Raji (cell line): ENCODE results near the gene GABRB2.

ENCODE experiments used
- POLR2A ChIP-seq: IDR thresholded peaks from 2 replicates; pipeline ENCODE4 v1.6.1; 2011; ENCODE audit warnings: low read depth, low read length, control low read depth; ENCODE audit not compliant: insufficient read depth

GABRB2 gene

DNA sequence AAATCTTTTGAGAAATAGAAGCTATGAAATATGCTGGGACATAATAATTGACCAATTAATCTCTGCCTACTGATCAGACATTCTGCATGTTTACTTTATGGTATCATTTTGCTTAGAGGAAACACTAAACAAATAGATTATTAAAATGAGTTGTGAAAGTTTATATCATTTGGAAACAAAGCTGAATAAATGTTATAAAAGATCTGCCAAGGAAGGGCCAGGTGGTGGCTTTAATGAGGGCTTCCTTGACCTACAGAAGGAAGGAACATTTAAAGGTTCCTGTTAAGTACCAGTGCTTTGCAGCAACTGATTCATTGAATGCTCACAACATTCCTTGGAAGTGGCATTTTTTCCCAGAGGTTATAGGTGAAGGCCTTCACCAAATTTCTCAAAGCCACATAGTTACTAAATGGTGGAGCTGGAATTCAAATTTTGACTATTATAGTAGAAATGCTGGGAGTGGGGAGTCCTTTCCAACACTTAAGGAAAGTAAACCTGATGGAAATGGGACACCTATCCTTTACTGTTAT, 250.7 kb downstream of the GABRB2 start:
- TF ChIP-seq POLR2A = no peak

DNA sequence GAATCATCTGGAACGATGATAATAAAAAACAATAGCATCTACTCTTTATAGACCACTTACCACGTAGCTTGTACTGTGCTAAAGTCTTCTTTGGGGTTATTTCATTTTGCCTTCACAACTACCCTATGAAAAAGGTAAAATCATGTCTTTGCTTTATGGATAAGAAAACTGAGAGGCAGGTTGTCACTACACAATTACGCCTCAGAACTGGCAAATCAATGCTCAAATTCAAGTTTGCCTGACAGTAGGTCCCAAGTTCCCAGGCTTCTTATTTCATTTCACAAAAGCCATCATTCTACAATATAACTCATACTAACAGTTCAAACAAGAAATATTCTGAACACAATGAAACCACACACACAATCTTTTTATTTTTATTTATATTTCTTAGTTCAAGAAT, 258.5 kb downstream of the GABRB2 start:
- TF ChIP-seq POLR2A = no peak

DNA sequence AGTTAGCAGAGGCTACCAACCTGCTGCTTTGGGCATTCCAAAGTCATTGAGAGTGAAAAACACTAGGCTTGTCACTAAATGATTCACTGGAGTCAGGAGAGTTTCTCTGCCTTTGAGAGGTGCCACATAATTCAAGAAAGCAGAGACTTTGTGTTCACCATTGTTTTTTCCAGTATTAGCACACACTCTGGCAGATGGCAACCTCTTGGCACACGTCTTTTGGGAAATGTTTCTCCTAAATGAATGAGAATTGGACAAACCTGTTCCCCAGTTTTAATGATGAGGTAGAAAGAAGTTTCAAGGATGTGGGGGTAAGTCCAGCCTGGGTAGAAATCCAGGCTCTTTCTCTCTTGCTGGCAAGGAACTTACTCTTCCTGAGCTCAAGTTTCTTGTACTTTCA, 259.1 kb downstream of the GABRB2 start:
- no peak for TF ChIP-seq POLR2A

DNA sequence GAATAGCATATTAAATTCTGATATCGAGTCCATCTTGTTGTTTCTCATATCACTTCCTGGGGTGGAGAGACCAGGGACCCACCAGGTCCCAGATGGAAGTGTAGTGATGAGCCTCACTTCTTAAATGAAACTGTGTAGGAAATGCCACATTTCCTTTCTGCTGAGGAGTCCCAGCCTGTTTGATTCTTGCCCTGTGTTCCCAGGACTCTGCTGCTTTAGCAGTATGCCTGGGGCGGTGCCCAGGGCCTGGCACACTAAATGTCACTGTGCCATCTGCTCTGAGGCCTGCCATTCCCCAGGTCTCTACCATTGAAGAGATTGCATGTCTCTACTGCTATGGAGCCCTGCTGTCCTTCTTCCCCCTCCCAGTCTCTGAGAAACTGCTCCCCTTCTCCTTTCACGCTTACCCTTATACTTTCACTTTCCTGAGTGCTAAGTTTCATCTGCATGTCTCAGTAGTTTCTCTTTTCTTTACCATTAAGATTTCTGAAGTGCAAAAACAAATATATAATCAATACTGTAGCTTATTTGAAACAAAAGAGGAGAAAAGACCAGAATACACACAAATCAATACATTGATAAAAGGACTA, 260.4 kb downstream of the GABRB2 start:
- no peak for TF ChIP-seq POLR2A

DNA sequence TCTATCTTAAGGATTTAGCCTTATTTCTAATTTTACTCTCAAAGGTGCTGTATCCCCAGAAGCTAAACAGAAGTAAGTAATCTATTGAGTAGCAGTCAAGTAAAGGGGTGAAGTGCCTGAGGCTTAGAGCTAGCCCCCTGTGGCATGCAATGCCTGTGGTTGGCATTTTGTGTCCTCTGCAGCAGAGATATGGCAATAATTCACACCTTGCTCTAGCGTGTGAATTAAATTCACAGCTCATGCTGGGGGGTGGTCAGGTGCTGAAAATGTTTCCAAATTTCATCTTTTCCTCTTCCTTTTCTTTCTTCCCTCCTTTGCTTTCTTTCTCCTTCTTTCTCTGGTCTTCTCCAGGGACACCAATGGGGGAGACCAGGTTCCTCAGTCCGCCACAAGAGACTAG, 262.1 kb downstream of the GABRB2 start:
- no peak for TF ChIP-seq POLR2A

DNA sequence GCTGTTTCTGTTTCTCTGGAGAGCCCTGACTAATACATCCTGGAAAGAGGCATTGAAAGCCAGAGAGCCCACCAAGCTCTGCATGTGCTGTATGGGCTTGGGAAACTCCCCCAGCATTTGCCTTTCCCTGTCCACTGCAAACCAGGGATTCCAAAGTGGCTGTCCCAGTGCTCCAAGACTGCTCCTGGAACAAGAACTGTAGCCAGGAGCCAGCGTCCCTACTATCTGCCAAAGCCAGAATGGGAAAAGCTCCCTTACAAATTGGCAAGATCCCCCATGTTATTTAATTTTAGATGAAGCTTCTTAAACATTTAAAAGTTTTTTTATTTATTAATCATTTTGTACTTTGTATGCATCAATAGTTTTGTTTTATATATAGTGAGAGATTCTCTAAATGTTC, 263.2 kb downstream of the GABRB2 start:
- TF ChIP-seq POLR2A = no peak

DNA sequence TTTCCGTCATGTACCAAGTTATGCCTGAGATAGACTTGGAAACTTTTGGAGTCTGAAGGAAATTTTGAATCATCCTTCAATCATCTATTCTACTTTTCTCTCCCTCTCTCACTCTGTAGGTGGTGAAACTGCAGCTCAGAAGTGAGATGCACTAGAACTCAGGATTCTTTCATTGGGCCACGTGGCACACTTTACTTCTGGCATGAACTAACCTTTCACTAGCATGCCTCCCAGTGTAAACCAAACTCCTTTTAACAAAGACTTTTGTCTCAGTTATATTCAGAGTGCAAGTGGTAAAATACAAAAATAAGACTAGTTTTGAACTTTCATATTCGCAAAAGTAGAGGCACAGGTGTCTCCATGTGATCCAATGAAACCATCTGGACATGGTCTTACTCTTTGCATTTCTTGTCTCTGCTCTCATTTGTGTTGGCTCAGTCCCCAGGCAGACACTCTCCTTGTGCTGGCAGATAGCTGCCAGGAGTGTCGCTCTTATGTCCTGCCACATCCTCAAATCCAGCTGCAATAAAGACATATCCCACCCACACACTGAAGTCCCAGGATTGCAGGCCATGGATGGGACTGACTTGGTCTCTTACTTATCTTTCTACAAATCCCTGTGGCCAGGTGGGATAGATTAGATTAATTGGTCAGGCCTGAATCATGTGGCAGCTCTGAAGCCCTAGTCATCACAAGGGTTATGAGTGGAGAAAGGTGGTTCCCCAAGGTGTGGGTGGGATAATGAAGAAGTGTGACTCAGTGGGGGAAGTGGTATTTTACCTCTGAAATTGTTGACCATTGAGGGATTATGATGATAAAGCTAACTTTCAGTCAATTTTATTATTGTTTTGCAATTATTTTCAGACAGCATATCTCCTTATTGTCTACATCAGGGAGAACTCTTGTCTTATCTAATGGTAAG, 267.5 kb downstream of the GABRB2 start:
- no peak for TF ChIP-seq POLR2A

DNA sequence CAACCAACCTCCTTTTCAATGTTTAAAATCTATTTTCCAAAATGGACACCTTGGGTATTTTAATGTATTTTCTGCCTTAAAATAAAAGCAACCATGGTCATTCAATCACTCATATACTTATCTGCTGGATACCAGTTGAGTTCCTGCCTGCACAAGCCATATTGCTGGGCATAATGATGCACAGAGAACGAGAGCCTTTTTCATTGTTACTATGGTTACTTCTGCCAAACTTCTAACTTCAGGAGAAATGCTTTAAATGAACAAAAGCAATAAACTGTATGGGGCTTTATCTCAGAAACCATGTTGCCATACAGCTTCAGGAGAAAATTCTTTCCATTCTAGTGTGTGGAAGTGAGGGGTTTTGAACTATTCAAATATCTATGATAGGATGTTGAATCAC, 269.5 kb downstream of the GABRB2 start:
- no peak for TF ChIP-seq POLR2A

DNA sequence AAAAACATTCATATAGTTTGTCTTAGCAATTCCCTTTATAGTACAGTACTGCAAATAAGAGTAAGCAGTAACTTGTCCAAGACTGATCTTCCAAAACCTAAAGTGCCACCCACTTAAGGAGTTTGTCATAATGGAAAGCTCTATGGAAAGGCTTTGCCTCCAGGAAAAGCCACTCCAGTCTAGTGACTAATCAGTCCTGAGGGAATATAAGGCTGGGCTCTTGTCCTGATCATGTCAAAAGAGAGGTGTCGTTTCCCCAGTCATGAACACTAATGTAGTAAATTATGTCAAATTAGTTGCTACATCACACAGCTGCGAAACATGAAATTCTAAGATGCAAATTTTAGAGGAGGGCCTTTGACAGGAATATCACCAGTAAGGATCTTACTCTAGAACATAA, 271.6 kb downstream of the GABRB2 start:
- no peak for TF ChIP-seq POLR2A

DNA sequence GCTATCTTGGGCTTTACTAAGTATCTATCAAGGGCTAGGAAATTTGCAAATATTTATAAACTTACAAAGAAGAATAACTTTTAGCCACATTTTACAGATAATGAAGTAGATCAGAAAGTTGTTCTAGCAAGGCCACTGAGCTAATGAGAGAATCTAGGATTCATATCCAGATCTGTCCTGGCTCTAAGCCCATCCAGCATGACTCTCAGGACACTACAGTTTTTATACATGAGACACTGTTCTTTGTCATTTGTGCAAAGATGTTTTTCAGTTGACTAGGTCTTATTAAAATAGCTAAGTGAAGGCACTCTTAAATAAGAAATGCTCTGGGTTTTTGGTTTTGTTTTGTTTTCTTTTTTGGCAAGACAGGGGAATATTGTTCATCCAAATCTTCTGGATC, 273.1 kb downstream of the GABRB2 start:
- TF ChIP-seq POLR2A = no peak

DNA sequence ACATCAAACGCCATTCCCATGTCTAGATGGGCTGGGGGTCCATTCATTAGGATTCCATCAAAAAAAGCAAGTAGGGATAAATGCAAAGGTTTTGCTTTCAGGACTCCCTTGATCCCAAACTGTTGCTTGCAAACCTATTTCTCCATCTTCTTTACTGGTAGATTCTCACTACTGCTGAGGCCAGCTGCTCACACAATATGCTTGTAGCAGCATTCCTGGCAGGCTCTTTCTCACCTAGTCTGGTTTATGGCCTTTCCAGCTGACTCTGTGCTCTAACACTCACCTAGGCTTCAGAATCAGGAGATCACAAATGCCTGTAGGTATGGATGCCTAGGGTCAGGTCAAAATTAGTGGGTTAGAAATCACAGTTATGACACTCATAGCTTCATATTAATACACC, 274.7 kb downstream of the GABRB2 start:
- TF ChIP-seq POLR2A = no peak

DNA sequence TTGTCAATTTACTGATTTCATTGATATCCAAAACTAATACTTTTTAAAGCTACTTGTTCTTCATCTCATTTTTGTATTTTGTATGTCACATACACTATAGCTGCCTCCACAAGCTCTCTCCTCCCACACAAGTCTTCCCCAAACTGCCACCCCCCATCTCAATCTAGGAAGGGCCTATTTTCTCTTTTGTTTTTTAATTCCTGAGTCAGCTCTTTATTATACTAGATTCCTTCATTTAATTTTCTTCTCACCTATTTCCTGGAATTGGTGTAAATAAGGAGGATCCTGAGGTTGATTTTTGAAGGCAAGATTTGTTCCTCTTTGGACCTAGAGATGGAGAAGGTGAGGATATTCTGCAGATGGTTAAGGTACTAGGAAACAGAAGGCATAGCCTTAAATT, 277.4 kb downstream of the GABRB2 start:
- TF ChIP-seq POLR2A = no peak

DNA sequence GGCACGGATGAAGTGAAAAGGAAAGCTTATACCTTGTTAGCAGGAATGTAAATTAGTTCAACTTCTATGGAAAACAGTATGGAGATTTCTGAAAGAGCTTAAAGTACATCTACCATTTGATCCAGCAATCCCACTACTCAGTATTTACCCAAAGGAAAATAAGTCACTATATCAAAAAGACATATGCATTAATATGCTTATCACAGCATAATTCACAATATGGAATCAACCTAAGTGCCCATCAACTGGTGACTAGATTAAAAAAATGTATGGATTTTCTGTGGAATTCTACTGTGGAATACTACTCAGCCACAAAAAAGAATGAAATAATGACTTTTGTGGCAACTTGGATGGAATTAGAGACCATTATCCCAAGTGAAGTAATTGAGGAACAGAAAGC, 279.6 kb downstream of the GABRB2 start:
- TF ChIP-seq POLR2A = no peak

DNA sequence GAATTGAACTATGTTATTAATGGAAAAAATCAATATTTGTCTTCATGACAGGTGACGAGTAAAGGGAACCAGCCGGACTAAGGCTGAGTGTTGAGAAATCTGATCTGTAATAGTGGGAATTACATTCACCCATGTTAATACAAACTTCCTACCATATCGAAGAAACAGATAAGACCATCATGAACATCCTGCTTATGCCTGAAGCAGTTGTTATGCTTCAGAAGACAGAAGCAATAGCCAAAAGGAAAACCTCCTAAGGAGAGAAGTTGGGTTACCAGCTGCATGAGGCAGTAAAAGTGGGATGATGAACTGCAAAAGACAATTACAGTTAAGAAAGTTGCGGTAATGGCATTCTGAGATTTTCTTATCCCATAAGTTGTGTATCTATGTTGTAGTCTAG, 281.5 kb downstream of the GABRB2 start:
- TF ChIP-seq POLR2A = no peak

DNA sequence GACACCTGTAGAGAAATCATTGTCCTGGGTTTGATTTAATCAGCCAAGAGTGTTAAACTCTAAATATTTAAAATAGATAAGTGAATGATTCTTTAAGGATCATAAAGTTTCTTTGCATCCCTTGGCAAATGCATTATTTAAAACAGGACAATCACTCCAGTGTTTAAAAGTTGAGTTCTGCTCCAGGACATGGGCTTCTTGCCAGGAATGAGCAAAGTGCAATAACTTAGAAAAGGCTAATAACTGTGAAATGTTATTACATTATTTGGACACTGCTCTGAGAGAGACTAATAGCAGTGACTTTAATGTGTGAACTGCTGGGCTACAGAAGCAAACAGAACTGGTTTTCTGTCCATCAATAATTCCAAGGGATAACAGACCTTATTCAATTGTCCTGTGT, 283.3 kb downstream of the GABRB2 start:
- no peak for TF ChIP-seq POLR2A

DNA sequence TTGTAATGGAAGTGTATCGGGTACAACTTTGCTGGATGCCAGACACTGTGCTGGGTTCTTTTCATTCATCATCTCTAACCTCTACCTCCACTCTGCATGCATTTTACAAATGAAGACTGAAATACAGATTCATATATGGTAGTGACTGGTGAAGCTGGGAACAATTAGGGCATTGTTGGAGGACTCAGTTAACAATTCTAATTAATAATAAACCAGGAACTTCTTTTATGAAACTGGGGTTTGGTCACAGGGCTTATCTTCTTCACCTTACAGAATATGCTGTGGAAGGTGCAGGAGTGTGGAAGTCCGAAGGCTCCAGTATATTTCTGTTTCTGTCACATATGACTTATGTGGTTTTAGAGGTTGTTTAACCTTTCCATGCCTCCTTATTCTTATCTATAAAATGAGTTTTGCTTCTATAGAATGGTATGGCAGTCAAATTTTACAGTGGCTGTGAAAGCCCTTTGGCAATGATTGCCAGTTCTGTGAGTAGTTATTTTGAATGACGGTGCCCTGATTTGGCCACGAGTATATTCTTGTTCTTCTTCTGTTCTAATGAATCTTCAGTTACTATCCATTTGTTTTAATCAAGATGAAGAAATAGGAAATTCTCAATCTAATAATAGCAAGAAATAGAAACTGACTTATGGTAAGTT, 284.7 kb downstream of the GABRB2 start:
- TF ChIP-seq POLR2A = no peak

DNA sequence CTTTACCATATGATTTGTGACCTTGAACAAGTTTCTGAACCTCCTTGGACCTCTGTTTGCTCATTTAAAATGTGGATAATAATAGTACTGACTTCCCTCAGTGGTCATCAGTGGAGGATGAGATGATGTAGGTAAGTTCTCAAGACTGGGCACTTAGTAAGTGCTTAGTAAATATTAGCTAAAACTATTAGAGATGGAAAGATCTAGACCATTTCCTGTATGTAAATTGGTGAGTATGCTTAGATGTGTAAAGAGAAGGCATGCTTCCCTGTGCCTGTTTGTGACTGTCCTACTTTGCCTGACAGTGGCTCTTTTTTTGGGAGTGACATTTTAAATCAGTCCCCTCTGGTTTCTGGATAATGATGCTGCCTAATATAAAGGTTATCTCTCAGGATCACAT, 288.1 kb downstream of the GABRB2 start:
- TF ChIP-seq POLR2A = no peak

DNA sequence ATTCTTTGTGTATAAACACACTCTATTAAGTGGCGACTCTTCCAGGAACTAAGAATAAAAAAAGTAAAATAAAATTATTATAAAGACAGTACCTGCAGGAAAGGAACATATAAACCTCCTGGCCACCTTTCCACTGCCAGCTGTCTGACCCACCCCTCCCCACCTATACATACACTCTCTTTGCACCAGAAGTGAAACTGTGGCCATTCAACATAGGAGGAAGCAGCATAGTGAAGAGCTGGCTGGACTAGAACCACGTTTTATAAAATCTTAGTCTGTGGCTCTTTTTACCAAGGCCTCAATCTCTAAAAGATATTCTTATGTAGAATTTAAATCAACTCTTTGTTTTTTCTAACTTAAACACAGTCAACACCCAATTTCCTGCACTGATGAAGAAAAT, 289.6 kb downstream of the GABRB2 start:
- no peak for TF ChIP-seq POLR2A
